Upper lobe of left lung (tissue), 4 donors: ENCODE measurements around the gene CDKN2A.

Experiments used
- POLR2A ChIP-seq, 4 donors: fragments of 450-650 bp; IDR thresholded peaks; one replicate each; pipeline ENCODE4 v1.5.1; 2016 to 2017; ENCODE audit warnings: antibody characterized with exemption in 4 of 4, mild to moderate bottlenecking in 2 of 4
- POLR2AphosphoS5 ChIP-seq, 2 donors: sonication (generic); formaldehyde crosslinking; IDR thresholded peaks; one replicate each; pipeline ENCODE4 v1.5.1; 2017; ENCODE audit warnings: antibody characterized with exemption in 2 of 2

- no peak for TF ChIP-seq POLR2A (IDR thresholded peaks at IDR 0.05)
- TF ChIP-seq POLR2AphosphoS5 (IDR thresholded peaks at IDR 0.05), result no peak
Measured at GRCh38 chr9:22008384-22008716, 14.2 kb upstream of the CDKN2A start.
